Coronary artery (tissue), 2 donors: ENCODE results near the gene CYGB.
A peak's percentile ranks its signal among the peaks of the same experiment; 100 is the strongest.

Source experiments
- DNase-seq: peaks from one replicate; pipeline ENCODE4 v3.0.0-alpha.2; 2017; ENCODE audit warnings: low spot score
- H3K27ac ChIP-seq, 2 donors: fragments of 200-600 bp; sonication (generic); one replicate each; pipeline ENCODE4 v1.5.1; 2016 to 2019
- H3K4me3 ChIP-seq: fragments of 200-600 bp; sonication (generic); 2 replicates; pipeline ENCODE4 v1.5.1; 2016; ENCODE audit warnings: mild to moderate bottlenecking, moderate library complexity
- CTCF ChIP-seq: fragments of 200-600 bp; sonication (generic); IDR thresholded peaks from one replicate; pipeline ENCODE4 v1.5.1; 2019; ENCODE audit warnings: antibody characterized with exemption

CYGB gene

GRCh38 chr17:76537578-76538280 lies at the start of gene CYGB:
TSS of gene CYGB (minus strand) at chr17:76537709. CDS start at chr17:76537542, 167 bp downstream.
- DNase-seq: peak; percentile 73
- peak within 1 kb of the TSS; percentile 79 for H3K4me3 ChIP-seq

GRCh38 chr17:76586741-76587487 lies 49.4 kb upstream of the CYGB start:
- no peak for DNase-seq
- TF ChIP-seq CTCF: no peak
- peak overlapping the region; percentile 88 for H3K4me3 ChIP-seq
- no peak overlapping the region for H3K27ac ChIP-seq

More at GRCh38 chr17:76537578-76538280, at the start of gene CYGB:
- TF ChIP-seq CTCF: no peak
- peak within 1 kb of the TSS; percentile 40 to 87 for H3K27ac ChIP-seq

GRCh38 chr17:76585649-76586593 lies 48.4 kb upstream of the CYGB start, which contains the start of gene ST6GALNAC2:
TSS of gene ST6GALNAC2 (minus strand) at chr17:76585860. CDS start at chr17:76585808, 52 bp downstream.
- Histone ChIP-seq H3K4me3 (peak within 1 kb of the TSS; percentile 88), H3K27ac (peak within 1 kb of the TSS in 1 of 2 donors; percentile 33)
- DNase-seq: no peak
- TF ChIP-seq CTCF: no peak

GRCh38 chr17:76585033-76585648 lies 47.6 kb upstream of the CYGB start:
- no peak for DNase-seq
- peak overlapping the region in 1 of 2 donors; percentile 33 for H3K27ac ChIP-seq
- no peak for TF ChIP-seq CTCF
- peak overlapping the region; percentile 88 for H3K4me3 ChIP-seq

GRCh38 chr17:76584427-76585032 lies 47.0 kb upstream of the CYGB start:
- Histone ChIP-seq H3K4me3 (peak overlapping the region; percentile 88), H3K27ac (no peak overlapping the region)
- DNase-seq: no peak
- no peak for TF ChIP-seq CTCF

GRCh38 chr17:76582660-76583059 lies 45.2 kb upstream of the CYGB start:
- Histone ChIP-seq H3K27ac (no peak overlapping the region), H3K4me3 (no peak overlapping the region)
- no peak for TF ChIP-seq CTCF
- no peak for DNase-seq
